ENCODE data around the gene PCSK6.
"Not testable (repeated sequence)": the region's sequence is repeated elsewhere in the genome, so short reads cannot be mapped to it uniquely, and the experiment has no call there.

The PCSK6 gene

GRCh38 chr15:101407439-101407838 lies 82.1 kb downstream of the PCSK6 start:
- H3K36me3 ChIP-seq (ENCODE audit: control insufficient read depth, insufficient read depth, low read length, severe bottlenecking) = no peaks in the 10 kb centered on the region
- no peak overlapping the region for H3K9ac ChIP-seq (ENCODE audit: low read length)
- no peaks in the 10 kb centered on the region for H3K9me3 ChIP-seq (ENCODE audit: control insufficient read depth, low read length)
- no peaks in the 10 kb centered on the region for H3K4me1 ChIP-seq (ENCODE audit: control insufficient read depth, insufficient read depth, low read length)
- DNase-seq (ENCODE audit: low read depth) = no peak
- no peak overlapping the region for H3K4me3 ChIP-seq (ENCODE audit: low read length)
- peaks cover 15% of the 10 kb centered on the region for H3K27me3 ChIP-seq (replicated peaks; ENCODE audit: control insufficient read depth, insufficient read depth, low read length)

- Histone ChIP-seq H3K9ac (ENCODE audit: low read length) (no peak overlapping the region), H3K4me3 (ENCODE audit: low read length) (no peak overlapping the region), H3K27me3 (replicated peaks; ENCODE audit: control insufficient read depth, insufficient read depth, low read length) (peaks cover 15% of the 10 kb centered on the region), H3K36me3 (ENCODE audit: control insufficient read depth, insufficient read depth, low read length, severe bottlenecking) (no peaks in the 10 kb centered on the region), H3K4me1 (ENCODE audit: control insufficient read depth, insufficient read depth, low read length) (no peaks in the 10 kb centered on the region), H3K9me3 (ENCODE audit: control insufficient read depth, low read length) (no peaks in the 10 kb centered on the region)
- no peak for DNase-seq (ENCODE audit: low read depth)
These were observed 82.8 kb downstream of the PCSK6 start for GRCh38 chr15:101406526-101407195.

GRCh38 chr15:101406036-101406435 lies 83.5 kb downstream of the PCSK6 start:
- DNase-seq (ENCODE audit: low read depth) = no peak
- Histone ChIP-seq H3K9ac (ENCODE audit: low read length) (no peak overlapping the region), H3K27me3 (replicated peaks; ENCODE audit: control insufficient read depth, insufficient read depth, low read length) (peaks cover 17% of the 10 kb centered on the region)

GRCh38 chr15:101404245-101404644 lies 85.3 kb downstream of the PCSK6 start:
- Histone ChIP-seq H3K36me3 (ENCODE audit: control insufficient read depth, insufficient read depth, low read length, severe bottlenecking) (no peaks in the 10 kb centered on the region), H3K4me1 (ENCODE audit: control insufficient read depth, insufficient read depth, low read length) (no peaks in the 10 kb centered on the region), H3K27me3 (replicated peaks; ENCODE audit: control insufficient read depth, insufficient read depth, low read length) (peaks cover 17% of the 10 kb centered on the region), H3K4me3 (ENCODE audit: low read length) (no peak overlapping the region), H3K9me3 (ENCODE audit: control insufficient read depth, low read length) (no peaks in the 10 kb centered on the region), H3K9ac (ENCODE audit: low read length) (no peak overlapping the region)
- DNase-seq (ENCODE audit: low read depth) = no peak

More at GRCh38 chr15:101406036-101406435, 83.5 kb downstream of the PCSK6 start:
- Histone ChIP-seq H3K9me3 (ENCODE audit: control insufficient read depth, low read length) (no peaks in the 10 kb centered on the region), H3K36me3 (ENCODE audit: control insufficient read depth, insufficient read depth, low read length, severe bottlenecking) (no peaks in the 10 kb centered on the region), H3K4me3 (ENCODE audit: low read length) (no peak overlapping the region), H3K4me1 (ENCODE audit: control insufficient read depth, insufficient read depth, low read length) (no peaks in the 10 kb centered on the region)

GRCh38 chr15:101402883-101403282 lies 86.6 kb downstream of the PCSK6 start:
- H3K4me3 ChIP-seq (ENCODE audit: low read length); DNase-seq (ENCODE audit: low read depth); H3K36me3 ChIP-seq (ENCODE audit: control insufficient read depth, insufficient read depth, low read length, severe bottlenecking): not testable (repeated sequence)

GRCh38 chr15:101401286-101401685 lies 88.2 kb downstream of the PCSK6 start:
- Histone ChIP-seq H3K9ac (ENCODE audit: low read length) (no peak overlapping the region), H3K4me1 (ENCODE audit: control insufficient read depth, insufficient read depth, low read length) (no peaks in the 10 kb centered on the region), H3K36me3 (ENCODE audit: control insufficient read depth, insufficient read depth, low read length, severe bottlenecking) (no peaks in the 10 kb centered on the region), H3K9me3 (ENCODE audit: control insufficient read depth, low read length) (no peaks in the 10 kb centered on the region), H3K4me3 (ENCODE audit: low read length) (no peak overlapping the region), H3K27me3 (replicated peaks; ENCODE audit: control insufficient read depth, insufficient read depth, low read length) (peaks cover 14% of the 10 kb centered on the region)
- DNase-seq (ENCODE audit: low read depth) = no peak

More at GRCh38 chr15:101402883-101403282, 86.6 kb downstream of the PCSK6 start:
- H3K27me3 ChIP-seq (replicated peaks; ENCODE audit: control insufficient read depth, insufficient read depth, low read length) = peaks cover 11% of the 10 kb centered on the region
- not testable (repeated sequence) for H3K9me3 ChIP-seq (ENCODE audit: control insufficient read depth, low read length); H3K9ac ChIP-seq (ENCODE audit: low read length); H3K4me1 ChIP-seq (ENCODE audit: control insufficient read depth, insufficient read depth, low read length)

- no peaks in the 10 kb centered on the region for H3K4me1 ChIP-seq (ENCODE audit: control insufficient read depth, insufficient read depth, low read length)
- H3K27me3 ChIP-seq (replicated peaks; ENCODE audit: control insufficient read depth, insufficient read depth, low read length) = peaks cover 30% of the 10 kb centered on the region
- H3K9ac ChIP-seq (ENCODE audit: low read length) = no peak overlapping the region
- no peak overlapping the region for H3K4me3 ChIP-seq (ENCODE audit: low read length)
- DNase-seq (ENCODE audit: low read depth) = no peak
- H3K9me3 ChIP-seq (ENCODE audit: control insufficient read depth, low read length) = no peaks in the 10 kb centered on the region
- no peaks in the 10 kb centered on the region for H3K36me3 ChIP-seq (ENCODE audit: control insufficient read depth, insufficient read depth, low read length, severe bottlenecking)
These were observed 90.1 kb downstream of the PCSK6 start for GRCh38 chr15:101399431-101399830.

- no peaks in the 10 kb centered on the region for H3K36me3 ChIP-seq (ENCODE audit: control insufficient read depth, insufficient read depth, low read length, severe bottlenecking)
- no peaks in the 10 kb centered on the region for H3K4me1 ChIP-seq (ENCODE audit: control insufficient read depth, insufficient read depth, low read length)
- H3K9me3 ChIP-seq (ENCODE audit: control insufficient read depth, low read length) = no peaks in the 10 kb centered on the region
- no peak overlapping the region for H3K9ac ChIP-seq (ENCODE audit: low read length)
- no peak for DNase-seq (ENCODE audit: low read depth)
- no peak overlapping the region for H3K4me3 ChIP-seq (ENCODE audit: low read length)
- H3K27me3 ChIP-seq (replicated peaks; ENCODE audit: control insufficient read depth, insufficient read depth, low read length) = peaks cover 30% of the 10 kb centered on the region
These were observed 91.3 kb downstream of the PCSK6 start for GRCh38 chr15:101398247-101398646.

GRCh38 chr15:101397521-101398003 lies 91.9 kb downstream of the PCSK6 start:
- no peaks in the 10 kb centered on the region for H3K36me3 ChIP-seq (ENCODE audit: control insufficient read depth, insufficient read depth, low read length, severe bottlenecking)
- peaks cover 30% of the 10 kb centered on the region for H3K27me3 ChIP-seq (replicated peaks; ENCODE audit: control insufficient read depth, insufficient read depth, low read length)
- DNase-seq (ENCODE audit: low read depth) = no peak
- H3K9me3 ChIP-seq (ENCODE audit: control insufficient read depth, low read length) = no peaks in the 10 kb centered on the region
- no peak overlapping the region for H3K9ac ChIP-seq (ENCODE audit: low read length)
- no peaks in the 10 kb centered on the region for H3K4me1 ChIP-seq (ENCODE audit: control insufficient read depth, insufficient read depth, low read length)
- no peak overlapping the region for H3K4me3 ChIP-seq (ENCODE audit: low read length)

- Histone ChIP-seq H3K36me3 (ENCODE audit: control insufficient read depth, insufficient read depth, low read length, severe bottlenecking) (no peaks in the 10 kb centered on the region), H3K9me3 (ENCODE audit: control insufficient read depth, low read length) (no peaks in the 10 kb centered on the region), H3K4me1 (ENCODE audit: control insufficient read depth, insufficient read depth, low read length) (no peaks in the 10 kb centered on the region), H3K27me3 (replicated peaks; ENCODE audit: control insufficient read depth, insufficient read depth, low read length) (peaks cover 33% of the 10 kb centered on the region), H3K4me3 (ENCODE audit: low read length) (no peak overlapping the region), H3K9ac (ENCODE audit: low read length) (no peak overlapping the region)
- DNase-seq (ENCODE audit: low read depth) = no peak
These were observed 92.8 kb downstream of the PCSK6 start for GRCh38 chr15:101396484-101397261.

GRCh38 chr15:101394654-101395053 lies 94.9 kb downstream of the PCSK6 start:
- Histone ChIP-seq H3K9me3 (ENCODE audit: control insufficient read depth, low read length) (no peaks in the 10 kb centered on the region), H3K27me3 (replicated peaks; ENCODE audit: control insufficient read depth, insufficient read depth, low read length) (peaks cover 26% of the 10 kb centered on the region), H3K36me3 (ENCODE audit: control insufficient read depth, insufficient read depth, low read length, severe bottlenecking) (no peaks in the 10 kb centered on the region), H3K4me3 (ENCODE audit: low read length) (no peak overlapping the region), H3K4me1 (ENCODE audit: control insufficient read depth, insufficient read depth, low read length) (no peaks in the 10 kb centered on the region), H3K9ac (ENCODE audit: low read length) (no peak overlapping the region)
- no peak for DNase-seq (ENCODE audit: low read depth)
